ENCODE results near the gene EMP1.

The EMP1 gene

GRCh38 chr12:13196130-13196921 lies at the start of gene EMP1:
Gene EMP1, plus strand, starts transcription at chr12:13196726. Its CDS starts 14,785 bp downstream, at chr12:13211511.
- DNase-seq, result no peak

- no peak for DNase-seq
These were observed 48.6 kb upstream of the EMP1 start for GRCh38 chr12:13147688-13148484.

- DNase-seq, result no peak
These were observed 48.1 kb upstream of the EMP1 start for GRCh38 chr12:13148485-13148847.

GRCh38 chr12:13149411-13149810 lies 47.1 kb upstream of the EMP1 start:
- no peak for DNase-seq

GRCh38 chr12:13152281-13152680 lies 44.2 kb upstream of the EMP1 start:
- DNase-seq, result no peak

GRCh38 chr12:13152756-13153155 lies 43.8 kb upstream of the EMP1 start:
- DNase-seq, result no peak

- no peak for DNase-seq
These were observed 43.3 kb upstream of the EMP1 start for GRCh38 chr12:13153180-13153579.

GRCh38 chr12:13154027-13154538 lies 42.4 kb upstream of the EMP1 start:
- no peak for DNase-seq

GRCh38 chr12:13154831-13155230 lies 41.7 kb upstream of the EMP1 start:
- DNase-seq, result no peak

- DNase-seq, result no peak
These were observed 40.2 kb upstream of the EMP1 start for GRCh38 chr12:13156277-13156676.

- no peak for DNase-seq
These were observed 35.4 kb upstream of the EMP1 start for GRCh38 chr12:13161172-13161571.

- DNase-seq, result no peak
These were observed 33.6 kb upstream of the EMP1 start for GRCh38 chr12:13162904-13163303.

GRCh38 chr12:13163868-13164635 lies 32.5 kb upstream of the EMP1 start:
- DNase-seq, result no peak

- no peak for DNase-seq
These were observed 31.5 kb upstream of the EMP1 start for GRCh38 chr12:13164921-13165616.

- DNase-seq, result no peak
These were observed 30.9 kb upstream of the EMP1 start for GRCh38 chr12:13165617-13166041.

- no peak for DNase-seq
These were observed 29.3 kb upstream of the EMP1 start for GRCh38 chr12:13167226-13167625.

GRCh38 chr12:13167906-13168305 lies 28.6 kb upstream of the EMP1 start:
- no peak for DNase-seq

GRCh38 chr12:13169272-13169671 lies 27.3 kb upstream of the EMP1 start:
- no peak for DNase-seq

GRCh38 chr12:13170892-13171490 lies 25.5 kb upstream of the EMP1 start:
- DNase-seq, result no peak

- DNase-seq, result no peak
These were observed 24.3 kb upstream of the EMP1 start for GRCh38 chr12:13171921-13172859.
